ENCODE results near the gene WDR62. TPM values are rescaled to one million over a fixed set of nuclear protein-coding genes. Genes with fewer than 3 reads are reported as not detected.
A peak's percentile ranks its signal among the peaks of the same experiment; 100 is the strongest.

The WDR62 gene
- total and polyA plus RNA-seq, 10 of the 15 experiments (the other 5 are each of a cell fraction or from before 2014, with no cell fraction given), result 0.08 to 20.6 (median 10.9) TPM

GRCh38 chr19:36060430-36060829 lies 5.7 kb downstream of the WDR62 start:
- ATAC-seq (peak; percentile 82), DNase-seq (ENCODE audit: low read depth, low spot score) (no peak), FAIRE-seq (no peak)
- in situ Hi-C loops (cut with MboI), result no loop called here
- H3K9ac ChIP-seq (ENCODE audit: control insufficient read depth, insufficient read depth, low read length), result no peak overlapping the region
- no peaks in the 10 kb centered on the region for H4K20me1 ChIP-seq (ENCODE audit: control insufficient read depth, insufficient read depth)
- H3K9me3 ChIP-seq (replicated peaks; ENCODE audit: control insufficient read depth, insufficient read depth, low read length), result no peaks in the 10 kb centered on the region
- BruUV-seq (replicated peaks), result no TSS peak
- ChIA-PET CTCF (interaction anchor here (0.8 to 2.5 kb wide), 12 partner anchors 30 to 315 kb away, joined by 3 to 26 read pairs (median 4); partner anchors contain the start of genes POLR2I, PSENEN, TBCB and U2AF1L4), SMC1A (ENCODE audit: uncharacterized antibody, unreplicated experiment) (interaction anchor here (1.0 to 3.0 kb wide), 6 partner anchors 44 to 109 kb away, joined by 3 to 20 read pairs (median 6); partner anchors contain the start of gene POLR2I), POLR2A (interaction anchor here (1.5 kb wide), 1 partner anchor 54 kb away, joined by 3 read pairs; the partner anchor contains the start of gene POLR2I), RAD21 (ENCODE audit: unreplicated experiment) (interaction anchor here (0.8 to 2.1 kb wide), 7 partner anchors 56 to 111 kb away, joined by 3 to 10 read pairs (median 4); no protein-coding TSS in a partner anchor)
- H3K4me2 ChIP-seq (ENCODE audit: control insufficient read depth, insufficient read depth), result no peak overlapping the region
- H3K4me1 ChIP-seq (ENCODE audit: control insufficient read depth, insufficient read depth, low read length), result peaks cover 3% of the 10 kb centered on the region; the same call in 1 of the 2 replicates
- intact Hi-C loops (cut with micrococcal nuclease; ENCODE audit: unreplicated experiment), result loop anchor here (1.0 kb wide), 1 partner anchor 110 kb away; no protein-coding TSS in a partner anchor
- peaks cover 8 to 17% of the 10 kb centered on the region in 2 experiments for H3K36me3 ChIP-seq (ENCODE audit: control insufficient read depth in 2 of 2, insufficient read depth in 2 of 2, low read length in 1 of 2)
- no peak overlapping the region for H3K27ac ChIP-seq (ENCODE audit: control insufficient read depth, insufficient read depth)
- no peak overlapping the region for H3K4me3 ChIP-seq
- peaks cover 15% of the 10 kb centered on the region for H3K79me2 ChIP-seq (ENCODE audit: control insufficient read depth, insufficient read depth, low read length)
- no peaks in the 10 kb centered on the region for H3K27me3 ChIP-seq (replicated peaks in 1 of 2; ENCODE audit: control insufficient read depth in 2 of 2, insufficient read depth in 2 of 2, low read length in 1 of 2)
- WGBS (ENCODE audit: insufficient coverage, insufficient replicate concordance, low lambda C conversion rate, missing lambda C conversion rate), result 78% methylated on average over 4 of the region's 4 CpGs
- no peak overlapping the region for H2AFZ ChIP-seq (ENCODE audit: control insufficient read depth, low read depth, low read length)
- TF ChIP-seq SKIL (IDR thresholded peaks at IDR 0.05; ENCODE audit: low read depth, poor library complexity, severe bottlenecking) (no peak), CTCF (IDR thresholded peaks at IDR 0.05 in 2 of 3, conservative IDR thresholded peaks at IDR 0.05 in 1 of 3; ENCODE audit: control insufficient read depth in 2 of 3, extremely low read depth in 1 of 3, insufficient read depth in 1 of 3, low read depth in 3 of 3, low read length in 3 of 3) (peak; percentile 60 to 75 (median 67); a peak in 5 of 6 replicates), RAD21 (IDR thresholded peaks at IDR 0.05; ENCODE audit: insufficient read depth, low read depth, low read length) (peak; percentile 64), MXI1 (IDR thresholded peaks at IDR 0.05; ENCODE audit: low read depth, low read length) (no peak), PAX5 (IDR thresholded peaks at IDR 0.05; ENCODE audit: borderline replicate concordance, low read depth, low read length) (no peak), SIX5 (IDR thresholded peaks at IDR 0.05; ENCODE audit: low read depth, low read length, severe bottlenecking) (no peak), BCL3 (IDR thresholded peaks at IDR 0.05; ENCODE audit: borderline replicate concordance, insufficient read depth, low read depth, low read length, poor library complexity, severe bottlenecking) (no peak), PBX3 (IDR thresholded peaks at IDR 0.05; ENCODE audit: insufficient replicate concordance, low read depth, low read length) (no peak), RCOR1 (conservative IDR thresholded peaks at IDR 0.05; ENCODE audit: low read depth, low read length) (no peak), SMC3 (IDR thresholded peaks at IDR 0.05; ENCODE audit: borderline replicate concordance, low read length) (peak; percentile 39; the same call in 1 of the 2 replicates), KAT2A (conservative IDR thresholded peaks at IDR 0.05; ENCODE audit: control insufficient read depth, low read depth, low read length) (no peak)
- TF ChIP-seq, protein P1, sequence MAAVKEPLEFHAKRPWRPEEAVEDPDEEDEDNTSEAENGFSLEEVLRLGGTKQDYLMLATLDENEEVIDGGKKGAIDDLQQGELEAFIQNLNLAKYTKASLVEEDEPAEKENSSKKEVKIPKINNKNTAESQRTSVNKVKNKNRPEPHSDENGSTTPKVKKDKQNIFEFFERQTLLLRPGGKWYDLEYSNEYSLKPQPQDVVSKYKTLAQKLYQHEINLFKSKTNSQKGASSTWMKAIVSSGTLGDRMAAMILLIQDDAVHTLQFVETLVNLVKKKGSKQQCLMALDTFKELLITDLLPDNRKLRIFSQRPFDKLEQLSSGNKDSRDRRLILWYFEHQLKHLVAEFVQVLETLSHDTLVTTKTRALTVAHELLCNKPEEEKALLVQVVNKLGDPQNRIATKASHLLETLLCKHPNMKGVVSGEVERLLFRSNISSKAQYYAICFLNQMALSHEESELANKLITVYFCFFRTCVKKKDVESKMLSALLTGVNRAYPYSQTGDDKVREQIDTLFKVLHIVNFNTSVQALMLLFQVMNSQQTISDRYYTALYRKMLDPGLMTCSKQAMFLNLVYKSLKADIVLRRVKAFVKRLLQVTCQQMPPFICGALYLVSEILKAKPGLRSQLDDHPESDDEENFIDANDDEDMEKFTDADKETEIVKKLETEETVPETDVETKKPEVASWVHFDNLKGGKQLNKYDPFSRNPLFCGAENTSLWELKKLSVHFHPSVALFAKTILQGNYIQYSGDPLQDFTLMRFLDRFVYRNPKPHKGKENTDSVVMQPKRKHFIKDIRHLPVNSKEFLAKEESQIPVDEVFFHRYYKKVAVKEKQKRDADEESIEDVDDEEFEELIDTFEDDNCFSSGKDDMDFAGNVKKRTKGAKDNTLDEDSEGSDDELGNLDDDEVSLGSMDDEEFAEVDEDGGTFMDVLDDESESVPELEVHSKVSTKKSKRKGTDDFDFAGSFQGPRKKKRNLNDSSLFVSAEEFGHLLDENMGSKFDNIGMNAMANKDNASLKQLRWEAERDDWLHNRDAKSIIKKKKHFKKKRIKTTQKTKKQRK (IDR thresholded peaks at IDR 0.05; ENCODE audit: low read depth, low read length), result no peak
